Kidney (tissue), 14 donors: ENCODE data around the gene MCMBP. TPM values are rescaled to one million over a fixed set of nuclear protein-coding genes. Genes with fewer than 3 reads are reported as not detected.
"Not testable (repeated sequence)": the region's sequence is repeated elsewhere in the genome, so short reads cannot be mapped to it uniquely, and the experiment has no call there.

ENCODE experiments used
- DNase-seq, 5 donors: peaks; one replicate each; pipeline ENCODE4 v3.0.0-alpha.2; 2013 to 2020
- FAIRE-seq: peaks from 2 replicates; lab custom pipeline; 2012; peaks lifted over from hg19 to GRCh38; lab: Jason Lieb, UNC
- H3K27ac ChIP-seq, 2 donors: one replicate each; pipeline ENCODE4 v1.7.0; 2013; ENCODE audit warnings: low read depth in 2 of 2, low read length in 2 of 2, inconsistent platforms in 1 of 2
- H3K27me3 ChIP-seq: one replicate; pipeline ENCODE4 v1.7.1; 2013; ENCODE audit warnings: low read length, inconsistent platforms; ENCODE audit not compliant: control insufficient read depth, insufficient read depth
- H3K36me3 ChIP-seq, 3 donors: one replicate each; pipeline versions ENCODE4 v1.7.0 to v1.7.1; 2013; ENCODE audit warnings: low read length in 3 of 3, control low read depth in 1 of 3, inconsistent platforms in 1 of 3; ENCODE audit not compliant: insufficient read depth in 3 of 3, control insufficient read depth in 2 of 3
- H3K4me1 ChIP-seq, 3 donors: one replicate each; pipeline versions ENCODE4 v1.7.0 to v1.7.1; 2013; ENCODE audit warnings: low read length in 3 of 3, inconsistent platforms in 1 of 3, low read depth in 1 of 3; ENCODE audit not compliant: control insufficient read depth in 2 of 3, insufficient read depth in 2 of 3
- H3K4me3 ChIP-seq, 3 donors: one replicate each; pipeline versions ENCODE4 v1.7.0 to v1.8.1; 2013; ENCODE audit warnings: low read length in 3 of 3, control low read depth in 1 of 3, inconsistent platforms in 1 of 3
- H3K9ac ChIP-seq, 3 donors: one replicate each; pipeline versions ENCODE4 v1.7.0 to v1.7.1; 2013; ENCODE audit warnings: low read length in 3 of 3, control low read depth in 1 of 3, inconsistent platforms in 1 of 3
- H3K9me3 ChIP-seq, 3 donors: one replicate each; pipeline versions ENCODE4 v1.7.0 to v1.7.1; 2013; ENCODE audit warnings: low read length in 3 of 3, control low read depth in 1 of 3, inconsistent platforms in 1 of 3; ENCODE audit not compliant: control insufficient read depth in 2 of 3, insufficient read depth in 1 of 3
- intact Hi-C: fragments of 100-400 bp; cut with DNase I; formaldehyde crosslinking; loops from one replicate; pipeline ENCODE4 v1.11.1; 2022
- polyA plus RNA-seq: library from polyadenylated mRNA; stranded (reverse); fragments of 350-450 nt; fragmentation: Illumina TruSeq; extraction: RNeasy Lipid Tissue Mini Kit (QIAGEN cat#74804); gene quantifications from one replicate; pipeline ENCODE4 v1.2.3, GENCODE V29; 2014; ENCODE audit warnings: low read depth, low replicate concordance; ENCODE audit not compliant: insufficient read depth
- total RNA-seq: library from RNA; stranded (reverse); fragmentation: NEBNext Ultra II Directional; extraction: Animal tissue kit (Norgen Biotek cat#: 25700); gene quantifications from one replicate; pipeline ENCODE4 v1.2.1, GENCODE V29; 2021
- TF ChIP-seq, protein P1 (sequence below): IDR thresholded peaks from 3 replicates; pipeline ENCODE4 v1.5.1; 2012; ENCODE audit warnings: mild to moderate bottlenecking, moderate library complexity, borderline replicate concordance; ENCODE audit not compliant: insufficient read depth; ENCODE audit errors: extremely low read depth
- donor health status: control.
- donor health status: control.
- donor health status: control.
- donor health status: control.
- donor health status: control.
- donor health status: DM: yes; HTN: yes; CAD: no.
- donor health status: Normal renal cell carcinoma (clear cell type).

MCMBP gene
- total and polyA plus RNA-seq, 2 donors from 2014 or later = 21.3 to 45.3 TPM

DNA sequence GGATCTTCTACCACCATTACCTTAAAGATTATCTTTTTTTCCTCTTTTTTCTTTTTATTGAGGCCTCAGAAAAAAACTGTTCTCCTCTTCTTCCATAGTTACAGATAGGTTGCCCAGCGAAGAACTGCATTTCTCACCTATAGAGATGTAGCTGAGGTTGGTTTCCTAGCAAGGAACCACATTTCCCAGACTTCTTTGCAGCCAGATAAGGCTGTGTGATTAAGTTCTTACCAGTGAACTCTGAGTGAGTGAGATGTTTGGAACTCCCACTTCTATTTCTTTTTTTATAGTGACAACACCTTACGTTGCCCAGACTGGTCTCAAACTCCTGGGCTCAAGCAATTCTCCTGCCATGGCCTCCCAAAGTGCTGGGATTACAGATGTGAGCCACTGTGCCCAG, 5.9 kb upstream of the MCMBP start:
- H3K4me3 ChIP-seq = no peak overlapping the region
- H3K9ac ChIP-seq = no peak overlapping the region
- peaks cover 0 to 4% (median 0%) of the 10 kb centered on the region in 3 donors for H3K4me1 ChIP-seq
- TF ChIP-seq, protein P1, sequence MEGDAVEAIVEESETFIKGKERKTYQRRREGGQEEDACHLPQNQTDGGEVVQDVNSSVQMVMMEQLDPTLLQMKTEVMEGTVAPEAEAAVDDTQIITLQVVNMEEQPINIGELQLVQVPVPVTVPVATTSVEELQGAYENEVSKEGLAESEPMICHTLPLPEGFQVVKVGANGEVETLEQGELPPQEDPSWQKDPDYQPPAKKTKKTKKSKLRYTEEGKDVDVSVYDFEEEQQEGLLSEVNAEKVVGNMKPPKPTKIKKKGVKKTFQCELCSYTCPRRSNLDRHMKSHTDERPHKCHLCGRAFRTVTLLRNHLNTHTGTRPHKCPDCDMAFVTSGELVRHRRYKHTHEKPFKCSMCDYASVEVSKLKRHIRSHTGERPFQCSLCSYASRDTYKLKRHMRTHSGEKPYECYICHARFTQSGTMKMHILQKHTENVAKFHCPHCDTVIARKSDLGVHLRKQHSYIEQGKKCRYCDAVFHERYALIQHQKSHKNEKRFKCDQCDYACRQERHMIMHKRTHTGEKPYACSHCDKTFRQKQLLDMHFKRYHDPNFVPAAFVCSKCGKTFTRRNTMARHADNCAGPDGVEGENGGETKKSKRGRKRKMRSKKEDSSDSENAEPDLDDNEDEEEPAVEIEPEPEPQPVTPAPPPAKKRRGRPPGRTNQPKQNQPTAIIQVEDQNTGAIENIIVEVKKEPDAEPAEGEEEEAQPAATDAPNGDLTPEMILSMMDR = no peak
- no peaks in the 10 kb centered on the region for H3K36me3 ChIP-seq
- intact Hi-C loops = no loop called here
- no peaks in the 10 kb centered on the region for H3K9me3 ChIP-seq
- H3K27me3 ChIP-seq = no peaks in the 10 kb centered on the region
- no peak for FAIRE-seq
- H3K27ac ChIP-seq = no peak overlapping the region
- DNase-seq = no peak

DNA sequence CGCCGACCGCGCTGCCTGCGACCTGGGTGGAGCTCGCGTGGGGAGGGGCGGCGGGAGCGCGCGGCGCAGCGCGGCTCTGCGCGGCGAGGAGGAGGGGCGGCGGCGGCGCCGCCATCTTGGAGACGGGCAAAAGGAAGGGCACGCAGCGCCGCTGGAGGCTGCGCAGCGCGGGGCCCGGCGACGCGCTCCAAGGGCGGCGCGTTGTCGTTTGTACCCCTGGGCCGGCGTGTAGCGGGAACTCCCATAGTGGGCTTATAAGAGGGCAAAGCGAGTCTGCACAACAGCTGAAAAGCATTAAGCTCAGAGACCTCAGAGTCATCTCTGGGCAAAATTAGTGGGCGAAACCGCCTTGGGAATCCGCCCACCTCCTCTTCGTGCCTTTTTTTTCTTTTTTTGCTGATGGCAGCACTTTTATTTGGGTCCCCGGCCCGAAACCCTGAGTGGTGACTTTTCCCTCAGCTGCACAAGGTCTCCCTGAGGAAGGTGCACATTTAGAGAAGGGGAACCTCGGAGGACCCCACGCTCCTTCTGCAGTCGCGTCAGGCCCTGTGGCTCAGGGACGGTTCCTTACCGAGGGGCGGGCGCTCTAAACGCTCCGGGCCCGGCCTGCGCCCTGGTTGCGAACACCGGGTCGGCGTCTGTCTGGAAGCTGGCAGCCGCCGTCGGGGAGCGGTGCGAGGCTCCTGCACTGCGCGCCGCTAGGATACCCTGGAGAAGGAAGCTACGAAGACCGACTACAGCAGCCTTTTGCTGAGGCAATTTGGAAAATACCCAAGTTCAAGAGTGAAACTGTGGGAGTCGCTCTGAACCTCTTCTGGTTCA, 428 bp upstream of the MCMBP start:
- no peaks in the 10 kb centered on the region for H3K9me3 ChIP-seq
- FAIRE-seq (no peak), DNase-seq (peak; percentile 92 to 96 (median 93))
- no peaks in the 10 kb centered on the region for H3K27me3 ChIP-seq
- no peaks in the 10 kb centered on the region for H3K36me3 ChIP-seq
- TF ChIP-seq, protein P1 = no peak
- peak overlapping the region; percentile 71 to 86 (median 78) for H3K4me3 ChIP-seq
- H3K4me1 ChIP-seq = peaks cover 0 to 10% (median 4%) of the 10 kb centered on the region in 3 donors
- H3K9ac ChIP-seq = peak overlapping the region; percentile 23 to 88 (median 76)
- H3K27ac ChIP-seq = peak overlapping the region; percentile 79 to 86
- intact Hi-C loops = no loop called here

DNA sequence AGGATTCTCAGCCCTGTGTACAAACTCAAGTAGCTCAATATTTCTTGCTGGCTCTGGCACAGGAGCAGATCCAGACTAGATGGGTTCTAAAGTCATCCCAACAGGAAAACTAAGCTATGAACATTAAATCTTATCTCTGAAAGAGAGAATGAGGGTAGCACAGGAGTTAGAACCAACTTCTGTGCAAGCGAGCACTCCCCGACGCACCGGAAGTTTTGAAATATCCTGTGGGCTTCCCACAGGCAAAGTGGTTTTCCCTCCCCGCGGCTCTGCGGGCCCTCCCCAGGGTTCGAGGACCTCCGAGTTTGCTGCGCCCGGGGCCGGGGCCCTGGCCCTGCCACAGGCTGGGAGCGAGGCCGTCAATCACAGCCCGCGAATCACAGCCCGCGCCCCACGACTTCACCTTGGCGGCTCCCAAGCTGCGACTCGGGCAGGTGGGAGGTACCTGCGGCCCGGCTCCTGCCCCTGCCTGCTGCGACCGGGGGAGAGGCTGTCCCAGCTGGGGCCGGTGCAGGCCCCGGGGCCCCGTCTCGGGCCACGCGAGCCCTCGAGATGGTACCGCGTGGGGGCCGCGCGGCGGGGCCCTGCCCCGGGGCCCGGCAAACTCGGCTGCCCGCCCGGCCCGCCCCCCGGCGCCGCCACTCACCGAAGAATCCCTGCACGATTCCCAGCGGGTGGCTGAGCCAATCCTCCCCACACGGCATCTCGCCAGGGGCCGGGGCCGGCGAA, 598 bp downstream of the MCMBP start:
- H3K9me3 ChIP-seq = no peaks in the 10 kb centered on the region
- TF ChIP-seq, protein P1 = no peak
- H3K4me3 ChIP-seq = peak overlapping the region; percentile 71 to 84 (median 77)
- DNase-seq = peak; percentile 61 to 88 (median 77)
- H3K27me3 ChIP-seq = no peaks in the 10 kb centered on the region
- no peak for FAIRE-seq
- H3K36me3 ChIP-seq = no peaks in the 10 kb centered on the region
- peak overlapping the region; percentile 48 to 72 (median 52) for H3K9ac ChIP-seq
- H3K27ac ChIP-seq = peak overlapping the region; percentile 76 to 86
- H3K4me1 ChIP-seq = peaks cover 0 to 10% (median 4%) of the 10 kb centered on the region in 3 donors
- intact Hi-C loops = no loop called here

DNA sequence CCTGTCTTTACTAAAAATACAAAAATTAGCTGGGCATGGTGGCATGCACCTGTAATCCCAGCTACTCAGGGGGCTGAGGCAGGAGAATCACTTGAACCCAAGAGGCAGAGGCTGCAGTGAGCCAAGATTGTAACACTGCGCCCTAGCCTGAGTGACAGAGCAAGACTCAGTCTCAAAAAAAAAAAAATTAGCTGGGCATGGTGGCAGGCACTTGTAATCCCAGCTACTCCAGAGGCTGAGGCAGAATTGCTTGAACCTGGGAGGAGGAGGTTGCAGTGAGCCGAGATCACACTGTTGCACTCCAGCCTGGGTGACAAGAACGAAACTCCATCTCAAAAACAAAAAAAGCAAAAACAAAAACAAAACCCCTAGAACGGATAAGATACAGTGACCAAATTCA, 3.2 kb downstream of the MCMBP start:
- not testable (repeated sequence) for FAIRE-seq, H3K27ac ChIP-seq
- H3K4me1 ChIP-seq = peaks cover 0 to 10% (median 4%) of the 10 kb centered on the region in 3 donors

More for the DNA sequence above, 3.2 kb downstream of the MCMBP start:
- H3K36me3 ChIP-seq, H3K4me3 ChIP-seq, H3K27me3 ChIP-seq, intact Hi-C loops, H3K9me3 ChIP-seq, DNase-seq, H3K9ac ChIP-seq: not testable (repeated sequence)
